ENCODE data around the gene EIF4EBP2. TPM values are rescaled to one million over a fixed set of nuclear protein-coding genes. Genes with fewer than 3 reads are reported as not detected.

Gene EIF4EBP2
- total RNA-seq, 4 donors from 2014 or later = 55.6 to 71.2 (median 67.6) TPM

DNA sequence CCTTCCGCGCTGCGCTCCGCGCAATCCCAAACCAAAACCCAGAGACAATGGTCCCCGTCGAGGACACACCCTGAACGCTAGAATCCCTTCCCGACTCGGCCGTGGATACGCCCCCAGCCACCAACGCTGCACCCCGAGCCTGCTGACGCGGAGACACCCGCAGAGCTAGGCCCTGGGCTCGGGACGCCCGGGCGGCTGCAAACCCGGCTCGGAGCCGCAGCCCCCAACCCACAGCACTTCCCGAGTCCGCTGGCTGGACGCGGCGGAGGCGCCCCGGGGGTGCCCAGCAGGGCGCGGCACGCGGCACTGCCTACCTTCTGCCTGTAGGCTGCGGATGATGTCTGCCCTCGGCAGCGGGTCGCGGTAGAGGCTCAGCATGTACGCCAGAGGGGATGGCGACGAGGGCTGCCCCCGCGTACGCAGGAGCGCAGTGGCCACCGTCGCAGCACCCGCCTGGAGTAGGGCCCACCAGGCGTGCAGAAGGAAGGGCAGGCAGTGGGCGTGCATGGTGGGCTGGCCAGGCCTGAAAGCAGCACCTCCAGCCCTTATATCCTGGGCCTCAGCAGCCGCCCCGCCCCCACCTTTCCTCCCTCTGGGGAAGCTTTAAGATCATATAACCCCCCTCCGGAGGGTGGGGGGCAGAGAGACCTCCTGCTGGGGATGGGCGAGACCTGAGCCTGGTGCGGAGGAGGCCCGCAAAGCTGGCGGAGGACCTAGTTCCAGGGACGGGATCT lies 37.4 kb downstream of the EIF4EBP2 start, which contains the start of gene NODAL:
NODAL (minus strand) TSS at position 521 of the 734 bp plus-strand sequence; CDS start at position 507, 14 bp downstream.
- intact Hi-C loops (cut with DNase I) = no loop called here
- TF ChIP-seq POLR2A (IDR thresholded peaks at IDR 0.05) (no peak), CTCF (IDR thresholded peaks at IDR 0.05) (no peak)
- peak within 1 kb of the TSS in 1 of 3 donors; percentile 0 for H3K4me3 ChIP-seq (replicated peaks in 1 of 3)

GRCh38 chr10:70441895-70442309 lies 38.0 kb downstream of the EIF4EBP2 start:
- no peak for TF ChIP-seq POLR2A (IDR thresholded peaks at IDR 0.05)
- TF ChIP-seq CTCF (IDR thresholded peaks at IDR 0.05) = no peak
- no peak overlapping the region for H3K27ac ChIP-seq
- no peak overlapping the region for H3K4me3 ChIP-seq (replicated peaks in 1 of 3)
- peaks cover 21% of the 10 kb centered on the region for H3K27me3 ChIP-seq
- DNase-seq = no peak
- peaks cover 5 to 15% of the 10 kb centered on the region in 2 donors for H3K4me1 ChIP-seq
- WGBS, 2 donors = 30 to 40% methylated on average over 2 to 10 of the region's 12 CpGs
- no peaks in the 10 kb centered on the region for H3K36me3 ChIP-seq
- no peaks in the 10 kb centered on the region for H3K9me3 ChIP-seq
- intact Hi-C loops (cut with DNase I) = no loop called here

More for the DNA sequence above, 37.4 kb downstream of the EIF4EBP2 start, which contains the start of gene NODAL:
- DNase-seq = no peak
- peaks cover 21% of the 10 kb centered on the region for H3K27me3 ChIP-seq
- H3K36me3 ChIP-seq = no peaks in the 10 kb centered on the region
- H3K4me1 ChIP-seq = peaks cover 5 to 15% of the 10 kb centered on the region in 2 donors
- no peak within 1 kb of the TSS for H3K27ac ChIP-seq
- WGBS, 2 donors = 14% methylated on average over 24 of the region's 60 CpGs; no CpG with 5 or more reads in 1 of the 2 donors
- no peaks in the 10 kb centered on the region for H3K9me3 ChIP-seq

DNA sequence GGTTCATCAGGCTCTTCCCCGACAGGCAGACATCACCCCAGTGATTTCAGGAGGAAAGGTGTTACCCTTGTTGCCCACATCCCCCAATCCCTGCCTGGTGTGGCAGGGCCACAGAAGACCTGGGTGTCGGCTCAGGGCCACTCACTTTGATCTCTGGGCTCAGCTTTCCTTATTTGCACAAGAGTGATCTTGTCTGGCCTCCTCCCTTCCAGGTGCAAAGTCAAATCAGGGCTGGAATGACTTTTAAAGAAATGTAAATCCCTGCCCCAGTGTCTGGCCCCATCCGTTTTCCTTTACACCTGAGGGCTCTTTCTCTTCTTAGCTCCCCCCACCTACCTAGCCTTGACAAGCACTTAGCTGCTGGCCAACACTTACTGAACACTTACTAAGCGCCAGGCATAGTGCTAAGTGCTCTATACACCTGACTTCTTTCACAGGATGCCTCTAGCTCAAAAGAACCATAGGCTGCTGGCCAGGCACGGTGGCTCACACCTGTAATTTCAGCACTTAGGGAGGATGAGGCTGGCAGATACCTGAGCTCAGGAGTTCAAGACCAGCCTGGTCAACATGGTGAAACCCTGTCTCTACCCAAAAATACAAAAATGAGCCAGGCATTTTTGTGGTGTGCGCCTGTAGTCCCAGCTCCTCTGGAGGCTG lies 38.5 kb downstream of the EIF4EBP2 start:
- Histone ChIP-seq H3K27ac (no peak overlapping the region), H3K36me3 (no peaks in the 10 kb centered on the region), H3K9me3 (no peaks in the 10 kb centered on the region), H3K4me3 (replicated peaks in 1 of 3) (no peak overlapping the region), H3K4me1 (peaks cover 5 to 15% of the 10 kb centered on the region in 2 donors), H3K27me3 (peaks cover 21% of the 10 kb centered on the region)
- intact Hi-C loops (cut with DNase I) = no loop called here
- DNase-seq = no peak
- 61 to 72% methylated on average over 6 of the region's 6 CpGs for WGBS, 2 donors
- TF ChIP-seq CTCF (IDR thresholded peaks at IDR 0.05) (no peak), POLR2A (IDR thresholded peaks at IDR 0.05) (no peak)

- H3K27ac ChIP-seq = no peak overlapping the region
- H3K4me1 ChIP-seq = peaks cover 5 to 15% of the 10 kb centered on the region in 2 donors
- no peaks in the 10 kb centered on the region for H3K36me3 ChIP-seq
- TF ChIP-seq CTCF (IDR thresholded peaks at IDR 0.05) (no peak), POLR2A (IDR thresholded peaks at IDR 0.05) (no peak)
- WGBS, 2 donors = 96 to 100% methylated on average over 4 of the region's 4 CpGs
- H3K27me3 ChIP-seq = peaks cover 17% of the 10 kb centered on the region
- intact Hi-C loops (cut with DNase I) = no loop called here
- no peaks in the 10 kb centered on the region for H3K9me3 ChIP-seq
- no peak overlapping the region for H3K4me3 ChIP-seq (replicated peaks in 1 of 3)
- no peak for DNase-seq
Observed at GRCh38 chr10:70444744-70445143, 40.8 kb downstream of the EIF4EBP2 start.

All from thyroid gland (tissue), 4 donors.